HepG2 (cell line): ENCODE measurements around the gene U2AF2.

Experiments used
- ATM ChIP-seq: fragments of 450-650 bp; IDR thresholded peaks from 2 replicates; pipeline ENCODE4 v1.7.1; 2017; ENCODE audit warnings: mild to moderate bottlenecking, borderline replicate concordance
- BCL6 ChIP-seq: IDR thresholded peaks from 2 replicates; pipeline ENCODE4 v1.6.1; 2016; ENCODE audit warnings: missing genetic modification reagents, missing compliant biosample characterization
- CAMTA2 ChIP-seq: sonication (generic); formaldehyde crosslinking; IDR thresholded peaks from 2 replicates; pipeline ENCODE4 v1.4.0; 2020; ENCODE audit warnings: mild to moderate bottlenecking, missing genetic modification reagents, borderline replicate concordance
- GZF1 ChIP-seq: sonication (generic); formaldehyde crosslinking; IDR thresholded peaks from 2 replicates; pipeline ENCODE4 v1.5.1; 2020; ENCODE audit warnings: mild to moderate bottlenecking, missing genetic modification reagents
- JUN ChIP-seq: sonication (generic); formaldehyde crosslinking; IDR thresholded peaks from 2 replicates; pipeline ENCODE4 v1.4.0; 2020; ENCODE audit warnings: mild to moderate bottlenecking, missing genetic modification reagents
- MED1 ChIP-seq: sonication (generic); formaldehyde crosslinking; IDR thresholded peaks from 2 replicates; pipeline ENCODE4 v1.4.0; 2020; ENCODE audit warnings: missing genetic modification reagents
- POLR2A ChIP-seq, 2 experiments: IDR thresholded peaks; 2 replicates each; pipeline ENCODE4 v1.6.1; 2011; ENCODE audit warnings: low read depth in 2 of 2, low read length in 2 of 2, mild to moderate bottlenecking in 1 of 2, moderate library complexity in 1 of 2; ENCODE audit not compliant: insufficient read depth in 1 of 2
- RFXAP ChIP-seq: sonication (generic); formaldehyde crosslinking; IDR thresholded peaks from 2 replicates; pipeline ENCODE4 v1.4.0; 2020; ENCODE audit warnings: missing genetic modification reagents, borderline replicate concordance
- TF ChIP-seq, protein P1 (sequence below): sonication (generic); formaldehyde crosslinking; IDR thresholded peaks from 2 replicates; pipeline ENCODE4 v1.5.0; 2020; ENCODE audit warnings: mild to moderate bottlenecking, missing genetic modification reagents, moderate library complexity
- TF ChIP-seq, protein P2 (sequence below): sonication (generic); formaldehyde crosslinking; IDR thresholded peaks from one replicate; pipeline ENCODE4 v1.5.1; 2020; ENCODE audit warnings: mild to moderate bottlenecking, missing genetic modification reagents; ENCODE audit errors: not compliant biosample characterization
- TF ChIP-seq, protein P3 (sequence below), 2 experiments: IDR thresholded peaks; 2 replicates each; pipeline ENCODE4 v1.6.1; 2011 to 2012; ENCODE audit warnings: low read length in 2 of 2, borderline replicate concordance in 1 of 2, low read depth in 1 of 2, mild to moderate bottlenecking in 1 of 2, moderate library complexity in 1 of 2
- TF ChIP-seq, protein P4 (sequence below): sonication (generic); formaldehyde crosslinking; IDR thresholded peaks from 2 replicates; pipeline ENCODE4 v1.8.1; 2023; ENCODE audit warnings: mild to moderate bottlenecking, missing genetic modification reagents

DNA sequence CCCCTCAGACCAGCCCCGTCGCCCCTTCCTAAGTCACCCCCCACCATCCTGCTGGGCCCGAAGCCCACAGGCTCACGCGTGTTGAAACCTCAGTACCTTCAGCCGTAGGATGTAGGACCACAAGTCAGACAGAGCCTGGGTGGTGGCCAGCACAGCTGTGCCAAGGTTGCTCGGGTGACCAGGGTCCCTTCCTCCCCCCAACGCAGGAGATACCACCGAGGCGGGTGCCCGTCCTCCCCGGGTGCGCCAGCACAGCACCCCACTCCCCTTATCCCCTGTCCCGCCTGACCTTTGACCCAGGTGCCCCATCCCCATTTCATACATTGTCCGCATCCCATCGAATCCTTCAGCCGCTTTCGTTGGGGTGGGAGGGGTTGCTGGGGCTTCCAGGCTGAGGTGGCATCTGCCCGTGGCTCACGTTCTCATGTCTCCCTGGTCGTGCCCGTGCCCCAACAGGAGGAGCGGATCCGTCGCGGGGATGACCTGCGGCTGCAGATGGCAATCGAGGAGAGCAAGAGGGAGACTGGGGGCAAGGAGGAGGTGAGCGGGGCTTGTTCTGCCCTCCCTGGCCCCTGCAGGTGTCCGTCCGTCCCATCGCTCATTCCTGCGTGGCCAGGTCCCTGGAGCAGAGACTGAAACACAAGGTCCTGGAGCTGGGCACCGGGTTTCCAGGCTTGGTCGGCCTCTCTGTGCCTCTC is 34.7 kb downstream of the U2AF2 start:
- TF ChIP-seq, protein P1, sequence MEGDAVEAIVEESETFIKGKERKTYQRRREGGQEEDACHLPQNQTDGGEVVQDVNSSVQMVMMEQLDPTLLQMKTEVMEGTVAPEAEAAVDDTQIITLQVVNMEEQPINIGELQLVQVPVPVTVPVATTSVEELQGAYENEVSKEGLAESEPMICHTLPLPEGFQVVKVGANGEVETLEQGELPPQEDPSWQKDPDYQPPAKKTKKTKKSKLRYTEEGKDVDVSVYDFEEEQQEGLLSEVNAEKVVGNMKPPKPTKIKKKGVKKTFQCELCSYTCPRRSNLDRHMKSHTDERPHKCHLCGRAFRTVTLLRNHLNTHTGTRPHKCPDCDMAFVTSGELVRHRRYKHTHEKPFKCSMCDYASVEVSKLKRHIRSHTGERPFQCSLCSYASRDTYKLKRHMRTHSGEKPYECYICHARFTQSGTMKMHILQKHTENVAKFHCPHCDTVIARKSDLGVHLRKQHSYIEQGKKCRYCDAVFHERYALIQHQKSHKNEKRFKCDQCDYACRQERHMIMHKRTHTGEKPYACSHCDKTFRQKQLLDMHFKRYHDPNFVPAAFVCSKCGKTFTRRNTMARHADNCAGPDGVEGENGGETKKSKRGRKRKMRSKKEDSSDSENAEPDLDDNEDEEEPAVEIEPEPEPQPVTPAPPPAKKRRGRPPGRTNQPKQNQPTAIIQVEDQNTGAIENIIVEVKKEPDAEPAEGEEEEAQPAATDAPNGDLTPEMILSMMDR (CRISPR knock-in tag) = no peak
- TF ChIP-seq CAMTA2 (CRISPR knock-in tag) (no peak), MED1 (CRISPR knock-in tag) (no peak), POLR2A (IDR thresholded peaks at IDR 0.05; ENCODE audit: insufficient read depth in 1 of 2, low read depth in 2 of 2, low read length in 2 of 2) (no peak), GZF1 (CRISPR knock-in tag) (no peak), ATM (no peak), BCL6 (no peak), RFXAP (CRISPR knock-in tag) (no peak), JUN (CRISPR knock-in tag) (no peak)
- TF ChIP-seq, protein P2, sequence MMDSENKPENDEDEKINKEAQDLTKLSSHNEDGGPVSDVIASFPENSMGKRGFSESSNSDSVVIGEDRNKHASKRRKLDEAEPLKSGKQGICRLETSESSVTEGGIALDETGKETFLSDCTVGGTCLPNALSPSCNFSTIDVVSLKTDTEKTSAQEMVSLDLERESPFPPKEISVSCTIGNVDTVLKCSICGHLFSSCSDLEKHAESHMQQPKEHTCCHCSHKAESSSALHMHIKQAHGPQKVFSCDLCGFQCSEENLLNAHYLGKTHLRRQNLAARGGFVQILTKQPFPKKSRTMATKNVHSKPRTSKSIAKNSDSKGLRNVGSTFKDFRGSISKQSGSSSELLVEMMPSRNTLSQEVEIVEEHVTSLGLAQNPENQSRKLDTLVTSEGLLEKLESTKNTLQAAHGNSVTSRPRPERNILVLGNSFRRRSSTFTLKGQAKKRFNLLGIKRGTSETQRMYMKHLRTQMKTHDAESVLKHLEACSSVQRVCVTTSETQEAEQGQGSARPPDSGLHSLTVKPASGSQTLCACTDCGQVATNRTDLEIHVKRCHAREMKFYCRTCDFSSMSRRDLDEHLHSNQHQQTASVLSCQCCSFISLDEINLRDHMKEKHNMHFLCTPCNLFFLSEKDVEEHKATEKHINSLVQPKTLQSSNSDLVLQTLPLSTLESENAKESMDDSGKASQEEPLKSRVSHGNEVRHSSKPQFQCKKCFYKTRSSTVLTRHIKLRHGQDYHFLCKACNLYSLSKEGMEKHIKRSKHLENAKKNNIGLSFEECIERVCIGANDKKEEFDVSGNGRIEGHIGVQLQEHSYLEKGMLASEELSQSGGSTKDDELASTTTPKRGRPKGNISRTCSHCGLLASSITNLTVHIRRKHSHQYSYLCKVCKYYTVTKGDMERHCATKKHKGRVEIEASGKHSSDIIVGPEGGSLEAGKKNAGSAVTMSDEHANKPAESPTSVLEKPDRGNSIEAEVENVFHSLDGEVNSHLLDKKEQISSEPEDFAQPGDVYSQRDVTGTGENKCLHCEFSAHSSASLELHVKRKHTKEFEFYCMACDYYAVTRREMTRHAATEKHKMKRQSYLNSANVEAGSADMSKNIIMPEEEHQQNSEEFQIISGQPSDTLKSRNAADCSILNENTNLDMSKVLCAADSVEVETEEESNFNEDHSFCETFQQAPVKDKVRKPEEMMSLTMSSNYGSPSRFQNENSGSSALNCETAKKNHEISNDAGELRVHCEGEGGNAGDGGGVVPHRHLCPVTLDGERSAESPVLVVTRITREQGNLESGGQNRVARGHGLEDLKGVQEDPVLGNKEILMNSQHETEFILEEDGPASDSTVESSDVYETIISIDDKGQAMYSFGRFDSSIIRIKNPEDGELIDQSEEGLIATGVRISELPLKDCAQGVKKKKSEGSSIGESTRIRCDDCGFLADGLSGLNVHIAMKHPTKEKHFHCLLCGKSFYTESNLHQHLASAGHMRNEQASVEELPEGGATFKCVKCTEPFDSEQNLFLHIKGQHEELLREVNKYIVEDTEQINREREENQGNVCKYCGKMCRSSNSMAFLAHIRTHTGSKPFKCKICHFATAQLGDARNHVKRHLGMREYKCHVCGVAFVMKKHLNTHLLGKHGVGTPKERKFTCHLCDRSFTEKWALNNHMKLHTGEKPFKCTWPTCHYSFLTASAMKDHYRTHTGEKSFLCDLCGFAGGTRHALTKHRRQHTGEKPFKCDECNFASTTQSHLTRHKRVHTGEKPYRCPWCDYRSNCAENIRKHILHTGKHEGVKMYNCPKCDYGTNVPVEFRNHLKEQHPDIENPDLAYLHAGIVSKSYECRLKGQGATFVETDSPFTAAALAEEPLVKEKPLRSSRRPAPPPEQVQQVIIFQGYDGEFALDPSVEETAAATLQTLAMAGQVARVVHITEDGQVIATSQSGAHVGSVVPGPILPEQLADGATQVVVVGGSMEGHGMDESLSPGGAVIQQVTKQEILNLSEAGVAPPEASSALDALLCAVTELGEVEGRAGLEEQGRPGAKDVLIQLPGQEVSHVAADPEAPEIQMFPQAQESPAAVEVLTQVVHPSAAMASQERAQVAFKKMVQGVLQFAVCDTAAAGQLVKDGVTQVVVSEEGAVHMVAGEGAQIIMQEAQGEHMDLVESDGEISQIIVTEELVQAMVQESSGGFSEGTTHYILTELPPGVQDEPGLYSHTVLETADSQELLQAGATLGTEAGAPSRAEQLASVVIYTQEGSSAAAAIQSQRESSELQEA = no peak
- TF ChIP-seq, protein P3, sequence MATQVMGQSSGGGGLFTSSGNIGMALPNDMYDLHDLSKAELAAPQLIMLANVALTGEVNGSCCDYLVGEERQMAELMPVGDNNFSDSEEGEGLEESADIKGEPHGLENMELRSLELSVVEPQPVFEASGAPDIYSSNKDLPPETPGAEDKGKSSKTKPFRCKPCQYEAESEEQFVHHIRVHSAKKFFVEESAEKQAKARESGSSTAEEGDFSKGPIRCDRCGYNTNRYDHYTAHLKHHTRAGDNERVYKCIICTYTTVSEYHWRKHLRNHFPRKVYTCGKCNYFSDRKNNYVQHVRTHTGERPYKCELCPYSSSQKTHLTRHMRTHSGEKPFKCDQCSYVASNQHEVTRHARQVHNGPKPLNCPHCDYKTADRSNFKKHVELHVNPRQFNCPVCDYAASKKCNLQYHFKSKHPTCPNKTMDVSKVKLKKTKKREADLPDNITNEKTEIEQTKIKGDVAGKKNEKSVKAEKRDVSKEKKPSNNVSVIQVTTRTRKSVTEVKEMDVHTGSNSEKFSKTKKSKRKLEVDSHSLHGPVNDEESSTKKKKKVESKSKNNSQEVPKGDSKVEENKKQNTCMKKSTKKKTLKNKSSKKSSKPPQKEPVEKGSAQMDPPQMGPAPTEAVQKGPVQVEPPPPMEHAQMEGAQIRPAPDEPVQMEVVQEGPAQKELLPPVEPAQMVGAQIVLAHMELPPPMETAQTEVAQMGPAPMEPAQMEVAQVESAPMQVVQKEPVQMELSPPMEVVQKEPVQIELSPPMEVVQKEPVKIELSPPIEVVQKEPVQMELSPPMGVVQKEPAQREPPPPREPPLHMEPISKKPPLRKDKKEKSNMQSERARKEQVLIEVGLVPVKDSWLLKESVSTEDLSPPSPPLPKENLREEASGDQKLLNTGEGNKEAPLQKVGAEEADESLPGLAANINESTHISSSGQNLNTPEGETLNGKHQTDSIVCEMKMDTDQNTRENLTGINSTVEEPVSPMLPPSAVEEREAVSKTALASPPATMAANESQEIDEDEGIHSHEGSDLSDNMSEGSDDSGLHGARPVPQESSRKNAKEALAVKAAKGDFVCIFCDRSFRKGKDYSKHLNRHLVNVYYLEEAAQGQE (IDR thresholded peaks at IDR 0.05; ENCODE audit: borderline replicate concordance in 1 of 2, low read depth in 1 of 2, low read length in 2 of 2) = no peak
- TF ChIP-seq, protein P4, sequence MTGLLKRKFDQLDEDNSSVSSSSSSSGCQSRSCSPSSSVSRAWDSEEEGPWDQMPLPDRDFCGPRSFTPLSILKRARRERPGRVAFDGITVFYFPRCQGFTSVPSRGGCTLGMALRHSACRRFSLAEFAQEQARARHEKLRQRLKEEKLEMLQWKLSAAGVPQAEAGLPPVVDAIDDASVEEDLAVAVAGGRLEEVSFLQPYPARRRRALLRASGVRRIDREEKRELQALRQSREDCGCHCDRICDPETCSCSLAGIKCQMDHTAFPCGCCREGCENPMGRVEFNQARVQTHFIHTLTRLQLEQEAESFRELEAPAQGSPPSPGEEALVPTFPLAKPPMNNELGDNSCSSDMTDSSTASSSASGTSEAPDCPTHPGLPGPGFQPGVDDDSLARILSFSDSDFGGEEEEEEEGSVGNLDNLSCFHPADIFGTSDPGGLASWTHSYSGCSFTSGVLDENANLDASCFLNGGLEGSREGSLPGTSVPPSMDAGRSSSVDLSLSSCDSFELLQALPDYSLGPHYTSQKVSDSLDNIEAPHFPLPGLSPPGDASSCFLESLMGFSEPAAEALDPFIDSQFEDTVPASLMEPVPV (CRISPR knock-in tag) = no peak
